ENCODE data around the gene C1orf105. TPM values are rescaled to one million over a fixed set of nuclear protein-coding genes. Genes with fewer than 3 reads are reported as not detected.
A peak's percentile ranks its signal among the peaks of the same experiment; 100 is the strongest.

Gene C1orf105
- total RNA-seq, 1 experiment from 2014 or later = not detected

GRCh38 chr1:172427191-172427590, 6.7 kb downstream of the C1orf105 start (continued):
- TF ChIP-seq ARID4B (CRISPR knock-in tag; IDR thresholded peaks at IDR 0.05; ENCODE audit: borderline replicate concordance) = no peak

- Mint-ChIP-seq H3K27ac (no peak overlapping the region), H3K27me3 (ENCODE audit: low read depth) (no peaks in the 10 kb centered on the region), H3K36me3 (no peaks in the 10 kb centered on the region), H3K4me1 (peaks cover 20% of the 10 kb centered on the region), H3K9me3 (peaks cover 7% of the 10 kb centered on the region; the same call in 1 of the 2 replicates), H3K4me3 (no peak overlapping the region)
- DNase-seq (ENCODE audit: low spot score) = peak; percentile 16
- POLR2A ChIA-PET = no interaction called here
- CTCF ChIA-PET = interaction anchor here (1.0 to 1.9 kb wide), 3 partner anchors 30 to 444 kb away, joined by 3 to 7 read pairs (median 5); no protein-coding TSS in a partner anchor
- peak; percentile 65 for ATAC-seq
- TF ChIP-seq CTCF (IDR thresholded peaks at IDR 0.05) (peak; percentile 43; the same call in 1 of the 2 replicates), NFE2L1 (CRISPR knock-in tag; IDR thresholded peaks at IDR 0.05) (no peak)
Observed at GRCh38 chr1:172429331-172430127, 9.0 kb downstream of the C1orf105 start.

DNA sequence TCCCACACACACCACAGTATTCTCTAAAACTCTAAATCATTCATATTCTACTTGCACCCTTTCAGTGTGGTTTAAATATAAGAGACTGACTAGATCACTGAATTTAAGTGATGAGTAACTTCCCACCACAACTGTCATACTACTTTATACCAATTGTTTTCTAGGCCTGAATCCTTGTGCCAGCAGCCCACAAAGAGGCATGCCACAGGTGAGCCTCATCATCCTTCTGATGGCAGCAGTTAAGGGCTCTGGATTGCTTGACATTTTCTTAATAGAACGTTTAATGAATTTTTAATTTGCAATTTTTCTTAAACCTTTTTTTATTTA, 9.6 kb downstream of the C1orf105 start:
- TF ChIP-seq, protein P1, sequence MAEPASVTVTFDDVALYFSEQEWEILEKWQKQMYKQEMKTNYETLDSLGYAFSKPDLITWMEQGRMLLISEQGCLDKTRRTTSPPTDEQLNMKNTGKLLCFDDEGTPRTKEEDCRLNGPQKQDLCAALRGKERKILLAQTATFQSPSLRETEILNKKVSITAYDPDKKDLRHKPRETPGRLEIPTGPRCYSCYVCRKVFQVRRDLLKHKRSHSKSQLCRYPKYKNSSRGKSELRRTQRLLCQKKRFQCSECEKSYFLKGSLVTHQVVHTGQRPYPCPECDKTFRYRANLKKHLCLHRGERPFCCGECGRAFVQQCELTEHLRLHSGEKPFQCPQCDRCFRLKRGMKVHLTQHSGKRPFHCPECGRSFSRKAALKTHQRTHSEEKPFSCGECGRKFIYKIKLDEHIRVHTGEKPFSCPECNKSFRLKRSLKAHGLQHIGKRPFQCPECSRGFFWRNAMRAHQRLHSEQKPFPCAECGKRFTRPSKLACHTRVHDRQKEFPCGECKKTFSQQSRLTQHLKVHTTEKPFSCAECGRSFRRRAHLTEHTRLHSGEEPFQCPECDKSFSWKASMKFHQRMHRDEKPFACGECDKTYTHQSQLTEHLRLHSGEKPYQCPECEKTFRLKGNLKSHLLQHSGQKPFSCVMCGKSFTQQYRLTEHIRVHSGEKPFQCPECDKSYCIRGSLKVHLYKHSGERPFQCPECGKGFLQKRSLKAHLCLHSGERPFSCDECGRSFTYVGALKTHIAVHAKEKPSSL (CRISPR knock-in tag; conservative IDR thresholded peaks at IDR 0.05) = no peak
- no peak for TF ChIP-seq FOXJ3 (CRISPR knock-in tag; IDR thresholded peaks at IDR 0.05; ENCODE audit: borderline replicate concordance)
- TF ChIP-seq IRF2 (CRISPR knock-in tag; IDR thresholded peaks at IDR 0.05; ENCODE audit: borderline replicate concordance, low read depth) = no peak

DNA sequence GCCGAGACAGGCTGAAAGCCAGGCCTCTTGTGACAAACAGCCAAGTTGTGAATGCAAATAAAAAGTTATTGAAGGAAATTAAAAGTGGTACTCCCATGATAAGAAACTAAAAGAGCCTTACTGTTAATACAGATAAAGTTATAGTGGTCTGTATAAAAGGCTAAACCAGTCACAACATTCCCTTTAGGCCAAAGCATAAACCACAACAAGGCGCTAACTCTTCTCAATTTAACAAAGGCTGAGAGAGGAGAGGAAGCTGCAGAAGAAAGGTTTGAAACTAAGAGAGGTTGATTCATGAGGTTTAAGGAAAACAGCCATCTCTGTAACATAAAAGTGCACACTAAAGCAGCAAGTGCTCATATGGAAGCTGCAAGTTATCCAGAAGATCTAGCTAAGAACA, 10.7 kb downstream of the C1orf105 start:
- CTCF ChIA-PET = interaction anchor here (1.0 to 1.6 kb wide), 3 partner anchors 13 to 446 kb away, joined by 3 to 7 read pairs (median 3); partner anchors contain the start of gene PIGC
- POLR2A ChIA-PET = no interaction called here
- ATAC-seq = no peak
- no peak for TF ChIP-seq CREB1 (CRISPR knock-in tag; IDR thresholded peaks at IDR 0.05)
- TF ChIP-seq ZNF281 (CRISPR knock-in tag; IDR thresholded peaks at IDR 0.05) = no peak
- TF ChIP-seq, protein P2, sequence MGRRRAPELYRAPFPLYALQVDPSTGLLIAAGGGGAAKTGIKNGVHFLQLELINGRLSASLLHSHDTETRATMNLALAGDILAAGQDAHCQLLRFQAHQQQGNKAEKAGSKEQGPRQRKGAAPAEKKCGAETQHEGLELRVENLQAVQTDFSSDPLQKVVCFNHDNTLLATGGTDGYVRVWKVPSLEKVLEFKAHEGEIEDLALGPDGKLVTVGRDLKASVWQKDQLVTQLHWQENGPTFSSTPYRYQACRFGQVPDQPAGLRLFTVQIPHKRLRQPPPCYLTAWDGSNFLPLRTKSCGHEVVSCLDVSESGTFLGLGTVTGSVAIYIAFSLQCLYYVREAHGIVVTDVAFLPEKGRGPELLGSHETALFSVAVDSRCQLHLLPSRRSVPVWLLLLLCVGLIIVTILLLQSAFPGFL (CRISPR knock-in tag; IDR thresholded peaks at IDR 0.05; ENCODE audit: borderline replicate concordance) = no peak
- TF ChIP-seq TCF7 (CRISPR knock-in tag; IDR thresholded peaks at IDR 0.05; ENCODE audit: low read depth) = no peak
- no peak for TF ChIP-seq NR1H2 (CRISPR knock-in tag; IDR thresholded peaks at IDR 0.05)
- TF ChIP-seq FOXP4 (CRISPR knock-in tag; IDR thresholded peaks at IDR 0.05) = no peak

More for the DNA sequence above, 9.6 kb downstream of the C1orf105 start:
- H3K27ac Mint-ChIP-seq = no peak overlapping the region
- peaks cover 7% of the 10 kb centered on the region; the same call in 1 of the 2 replicates for H3K9me3 Mint-ChIP-seq
- DNase-seq (ENCODE audit: low spot score) (no peak), ATAC-seq (no peak)
- H3K36me3 Mint-ChIP-seq = no peaks in the 10 kb centered on the region
- H3K27me3 Mint-ChIP-seq (ENCODE audit: low read depth) = no peaks in the 10 kb centered on the region
- CTCF ChIA-PET = interaction anchor here (1.0 to 1.2 kb wide), 2 partner anchors 31 to 445 kb away, joined by 3 to 5 read pairs; no protein-coding TSS in a partner anchor
- POLR2A ChIA-PET = no interaction called here
- peaks cover 20% of the 10 kb centered on the region for H3K4me1 Mint-ChIP-seq
- no peak overlapping the region for H3K4me3 Mint-ChIP-seq

More for the DNA sequence above, 10.7 kb downstream of the C1orf105 start:
- peaks cover 5% of the 10 kb centered on the region; the same call in 1 of the 2 replicates for H3K36me3 Mint-ChIP-seq
- H3K4me3 Mint-ChIP-seq = no peak overlapping the region
- peaks cover 20% of the 10 kb centered on the region for H3K4me1 Mint-ChIP-seq
- no peaks in the 10 kb centered on the region; the same call in 1 of the 2 replicates for H3K27me3 Mint-ChIP-seq (ENCODE audit: low read depth)
- H3K9me3 Mint-ChIP-seq = peaks cover 16% of the 10 kb centered on the region
- no peak for DNase-seq (ENCODE audit: low spot score)
- H3K27ac Mint-ChIP-seq = no peak overlapping the region
